Spleen (tissue), 7 donors: Measurements from ENCODE around the gene POLR1B.

Source experiments
- CTCF ChIP-seq, 11 experiments: fragments of 200-600 bp in 7 of 11; fragments of 450-650 bp in 4 of 11; sonication (generic) in 4 of 11; IDR thresholded peaks in 8 of 11; conservative IDR thresholded peaks in 3 of 11; 1 replicate in 7 of 11; 2 replicates in 4 of 11; pipeline versions ENCODE4 v1.4.0 to v1.8.0; 2016 to 2021; ENCODE audit warnings: antibody characterized with exemption in 11 of 11, inconsistent platforms in 4 of 11, mild to moderate bottlenecking in 1 of 11
- POLR2A ChIP-seq, 3 donors: fragments of 450-650 bp; IDR thresholded peaks; one replicate each; pipeline ENCODE4 v1.5.1; 2017; ENCODE audit warnings: antibody characterized with exemption in 3 of 3, mild to moderate bottlenecking in 1 of 3
- POLR2AphosphoS5 ChIP-seq, 3 donors: sonication (generic); formaldehyde crosslinking; IDR thresholded peaks; one replicate each; pipeline ENCODE4 v1.5.1; 2017; ENCODE audit warnings: antibody characterized with exemption in 3 of 3
- donor health status: DM: no; HTN: no; CAD: no; lungs with moderate emphysema.
- donor health status: DM: no; HTN: no; CAD: no.
- donor health status: DM: no; HTN: no; CAD: no.

DNA sequence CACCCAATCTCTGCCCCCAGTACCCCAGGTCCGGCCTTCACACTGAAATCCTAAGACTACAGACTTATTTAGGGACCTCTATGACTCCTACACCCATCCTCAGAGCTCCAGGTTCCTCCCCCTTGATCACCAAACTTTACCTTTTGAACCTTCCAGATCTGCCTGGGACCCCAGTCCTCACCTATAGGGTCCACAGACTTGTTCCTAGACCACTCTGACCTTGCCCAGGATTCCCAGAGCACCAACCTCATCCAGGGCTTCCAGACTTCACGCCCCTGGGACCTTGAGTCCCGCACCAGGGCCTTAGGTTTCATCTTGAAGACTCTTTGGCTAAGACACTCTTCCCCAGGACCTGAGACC lies 42.6 kb downstream of the POLR1B start:
- TF ChIP-seq CTCF (IDR thresholded peaks at IDR 0.05 in 8 of 11, conservative IDR thresholded peaks at IDR 0.05 in 3 of 11) (no peak), POLR2A (IDR thresholded peaks at IDR 0.05) (no peak), POLR2AphosphoS5 (IDR thresholded peaks at IDR 0.05) (no peak)
